COLO829 (cell line): ENCODE results near the gene RANBP1.

Source experiments
- DNase-seq: peaks from one replicate; pipeline ENCODE4 v3.0.0; 2012; ENCODE audit warnings: low spot score

The RANBP1 gene

DNA sequence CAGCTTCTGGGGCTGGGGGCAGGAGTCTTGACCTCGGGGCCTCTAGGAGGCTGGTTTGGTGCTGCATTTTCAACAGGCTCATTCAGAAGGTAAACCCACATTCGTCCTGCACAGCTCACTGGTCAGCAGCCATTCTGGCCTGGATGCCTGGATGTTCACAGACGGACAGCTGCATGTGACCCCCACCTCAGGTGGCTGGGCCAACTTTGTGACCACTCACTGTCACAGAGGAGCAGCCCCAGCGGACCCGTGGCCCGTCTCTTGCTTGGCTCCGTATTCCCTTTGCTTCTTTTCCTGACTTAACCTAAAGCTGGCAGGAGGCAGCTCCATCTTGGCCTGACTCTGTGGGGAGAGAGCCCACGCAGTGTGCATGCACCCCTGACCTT is 27.6 kb upstream of the RANBP1 start:
- DNase-seq = no peak

DNA sequence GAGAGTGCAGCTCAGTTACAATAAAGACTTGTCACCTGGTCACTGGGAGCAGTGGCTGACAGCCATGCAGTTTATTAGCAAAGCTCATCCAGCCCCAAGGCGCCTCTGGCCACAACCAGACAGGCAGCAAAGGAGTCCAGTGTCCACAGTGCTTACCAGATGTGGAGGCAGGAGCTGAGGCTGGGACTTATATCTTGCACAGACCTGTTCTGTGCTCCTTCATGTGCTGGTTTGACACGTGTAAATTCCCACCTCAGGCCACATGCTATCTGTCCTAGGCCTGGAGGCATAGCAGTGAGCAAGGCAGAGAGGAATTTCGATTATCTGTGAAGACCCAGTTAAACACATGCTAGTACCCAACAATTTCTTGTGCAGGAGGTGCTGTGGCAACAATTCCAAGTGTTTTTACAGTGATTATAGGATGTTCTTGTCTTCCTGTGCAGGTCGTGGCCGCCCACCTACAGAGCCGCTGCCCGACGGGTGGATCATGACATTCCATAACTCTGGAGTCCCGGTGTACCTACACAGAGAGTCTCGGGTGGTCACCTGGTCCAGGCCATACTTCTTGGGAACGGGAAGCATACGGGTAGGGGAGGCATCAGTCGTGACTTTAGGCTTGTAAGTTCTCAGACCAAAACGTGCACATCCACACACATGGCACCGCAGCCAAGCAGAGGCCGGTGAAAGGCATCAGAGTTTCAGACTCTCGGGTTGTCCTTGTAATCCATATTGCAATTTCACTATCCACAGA is 26.5 kb upstream of the RANBP1 start:
- DNase-seq = no peak

DNA sequence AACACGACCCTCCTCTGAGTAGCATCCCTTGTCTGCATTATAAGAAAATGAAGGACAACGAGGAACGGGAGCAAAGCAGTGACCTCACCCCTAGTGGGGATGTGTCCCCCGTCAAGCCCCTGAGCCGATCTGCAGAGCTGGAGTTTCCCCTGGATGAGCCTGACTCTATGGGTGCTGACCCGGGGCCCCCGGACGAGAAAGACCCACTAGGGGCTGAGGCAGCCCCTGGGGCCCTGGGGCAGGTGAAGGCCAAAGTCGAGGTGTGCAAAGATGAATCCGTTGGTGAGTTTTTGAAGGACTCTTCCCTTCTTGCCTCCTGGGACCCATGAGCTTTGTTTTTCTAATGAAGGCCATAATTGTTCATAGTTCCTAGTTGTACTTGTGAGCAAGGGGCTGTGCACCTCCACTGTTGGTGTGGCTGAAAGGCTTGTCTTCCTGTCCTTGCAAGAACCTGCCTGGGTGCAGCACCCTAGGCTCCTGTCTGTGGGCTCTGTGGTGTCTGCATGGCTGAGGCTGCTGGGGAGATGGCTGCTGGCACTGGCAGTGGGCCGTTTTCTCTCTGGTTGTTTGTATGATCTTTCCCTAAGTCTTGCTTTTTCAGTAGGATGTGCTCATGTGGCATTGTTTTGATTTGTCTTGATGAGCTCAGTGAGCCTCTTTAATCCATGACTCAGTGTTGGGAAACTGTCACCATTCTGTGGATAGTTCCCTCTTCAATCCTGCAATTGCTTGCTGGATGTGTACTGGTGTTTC is 25.8 kb upstream of the RANBP1 start:
- DNase-seq = no peak

DNA sequence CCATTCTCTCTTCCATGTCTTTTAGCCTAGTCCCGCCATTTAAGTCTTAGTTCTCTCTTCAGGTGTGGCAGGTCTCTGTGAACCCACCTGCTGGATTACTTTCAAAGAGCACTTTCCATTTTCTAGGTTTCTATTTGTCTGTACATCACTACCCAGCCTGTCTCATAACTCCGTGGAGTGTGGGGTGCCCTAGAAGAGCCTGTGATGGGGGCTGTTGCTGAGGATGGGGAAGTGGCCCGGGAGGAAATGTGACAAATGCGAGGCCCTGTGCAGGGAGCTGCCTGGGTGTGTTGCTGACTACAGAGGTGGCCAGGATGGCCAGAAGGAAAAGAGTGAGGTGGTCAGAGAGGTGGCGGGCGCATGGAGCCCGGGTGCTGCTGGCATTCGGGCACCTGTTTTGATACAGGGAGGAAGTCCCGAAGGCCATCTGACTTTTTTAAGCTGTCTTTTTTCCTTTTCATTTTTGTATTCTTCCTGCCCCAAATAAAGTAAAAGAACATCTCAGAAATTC is 25.1 kb upstream of the RANBP1 start:
- no peak for DNase-seq

DNA sequence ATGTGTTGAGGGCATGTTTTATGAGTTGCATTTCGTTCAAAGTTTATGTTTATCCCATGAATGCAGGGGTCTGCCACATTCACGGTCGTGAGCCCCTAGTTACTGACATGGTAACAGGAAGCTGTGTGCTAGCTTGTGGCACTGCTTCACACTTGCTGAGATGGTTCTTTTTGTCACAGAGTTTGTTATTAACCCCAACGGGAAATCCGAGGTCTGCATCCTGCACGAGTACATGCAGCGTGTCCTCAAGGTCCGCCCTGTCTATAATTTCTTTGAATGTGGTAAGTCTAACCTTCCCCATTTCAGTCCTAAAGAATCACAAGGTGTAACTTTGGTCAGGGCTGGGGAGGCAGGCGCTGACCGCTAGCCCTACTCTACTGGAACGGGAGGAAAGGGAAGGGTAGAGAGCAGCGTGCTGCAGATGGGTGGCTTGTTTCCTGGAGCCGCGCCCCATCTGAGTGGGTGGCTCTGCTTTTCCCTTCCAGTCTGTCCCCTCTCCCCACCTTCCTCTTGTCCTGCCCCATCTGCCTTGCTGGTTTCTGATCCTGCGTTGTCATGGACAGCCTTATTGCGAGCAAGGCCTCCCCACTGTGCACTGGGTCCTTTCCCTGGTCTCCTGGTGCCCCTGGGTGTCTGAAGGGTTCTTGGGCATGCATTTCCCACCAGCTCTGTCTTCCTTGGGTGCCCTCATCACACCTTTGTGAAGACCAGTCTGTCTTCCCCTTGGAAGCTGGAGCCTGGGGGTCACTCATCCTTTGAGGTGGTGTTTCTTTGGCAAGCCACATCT is 24.0 kb upstream of the RANBP1 start:
- DNase-seq = no peak

DNA sequence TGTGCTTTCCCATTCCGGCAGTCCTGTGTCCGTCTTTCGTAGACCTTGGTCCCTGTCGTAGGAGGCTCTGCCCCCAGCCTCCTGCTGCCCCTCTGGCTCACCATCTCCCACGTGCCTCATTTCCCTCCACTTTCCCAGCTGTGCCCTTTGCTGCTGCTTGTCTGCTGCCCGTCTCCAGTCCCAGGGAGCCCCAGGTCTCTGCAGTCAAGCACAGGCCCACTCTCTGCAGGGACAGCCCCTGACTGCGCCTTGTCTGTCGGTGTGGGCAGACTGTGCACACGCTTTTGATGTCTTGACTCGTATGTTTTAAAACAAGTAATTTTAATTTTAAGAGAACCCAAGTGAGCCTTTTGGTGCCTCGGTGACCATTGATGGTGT is 23.4 kb upstream of the RANBP1 start:
- DNase-seq = no peak

DNA sequence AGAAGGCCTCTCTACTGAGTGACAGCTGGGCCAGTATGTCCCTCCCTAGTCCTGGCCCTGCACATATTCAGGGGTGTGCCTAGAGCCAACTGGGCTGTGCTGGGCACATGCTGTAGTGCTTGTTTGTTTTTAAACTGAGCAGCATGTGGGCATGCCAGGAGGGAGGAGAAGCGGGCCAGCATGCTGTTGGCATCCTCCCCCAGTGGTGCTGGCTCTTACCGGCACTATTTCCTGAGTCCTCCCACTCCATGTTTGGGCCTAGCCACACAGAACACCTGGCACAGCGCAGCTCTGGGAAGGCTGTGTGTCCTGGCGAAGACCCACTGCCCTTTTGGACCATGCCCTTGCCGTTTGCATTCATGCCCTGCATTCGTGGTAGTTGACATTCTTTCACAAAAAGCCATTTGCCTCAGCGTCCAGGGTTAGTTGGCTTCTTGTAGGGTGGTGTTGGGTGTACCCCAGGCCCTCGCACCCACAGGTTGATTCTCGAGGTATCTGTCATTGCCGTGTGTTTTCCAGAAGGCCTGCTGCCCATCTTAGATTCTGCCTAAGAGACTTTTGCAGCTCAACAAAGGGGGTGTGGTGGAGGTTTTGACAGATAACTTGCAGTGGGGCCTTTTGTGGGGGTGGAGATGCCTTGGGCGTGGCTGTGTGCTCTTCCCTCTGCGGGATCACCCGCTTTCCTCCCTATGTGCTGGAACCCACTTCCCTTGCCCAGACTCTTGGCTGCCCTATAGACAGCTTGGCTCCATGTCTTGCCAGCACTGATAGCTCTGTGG is 22.3 kb upstream of the RANBP1 start:
- DNase-seq = no peak

DNA sequence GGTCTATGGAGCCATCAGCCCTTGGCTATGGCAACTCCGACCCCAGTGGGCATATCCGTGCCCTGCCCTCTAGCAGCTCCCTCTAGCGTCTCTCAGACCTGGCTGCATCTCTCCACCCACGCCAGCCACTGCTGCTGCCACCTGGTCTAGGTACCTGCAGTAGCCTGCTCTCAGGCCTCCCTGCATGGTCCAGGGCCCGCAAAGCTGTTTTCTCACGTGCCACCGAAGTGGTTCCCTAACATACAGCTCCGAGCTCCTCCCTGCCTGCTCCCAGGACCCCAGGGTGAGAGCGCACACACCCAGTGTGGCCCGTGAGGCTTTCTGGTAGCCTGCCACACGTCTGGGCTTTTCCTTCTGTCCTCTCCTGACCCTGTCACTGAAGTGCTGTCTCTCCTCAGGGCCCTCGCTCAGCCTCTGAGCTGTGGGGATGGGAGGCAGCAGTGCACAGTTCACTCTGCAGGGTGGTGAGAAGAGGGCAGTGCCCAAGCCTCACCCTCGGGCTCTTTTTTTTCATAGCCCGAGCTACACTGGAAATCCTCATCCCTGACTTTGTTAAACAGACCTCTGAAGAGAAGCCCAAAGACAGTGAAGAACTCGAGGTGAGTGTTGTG is 21.6 kb upstream of the RANBP1 start:
- DNase-seq = no peak

DNA sequence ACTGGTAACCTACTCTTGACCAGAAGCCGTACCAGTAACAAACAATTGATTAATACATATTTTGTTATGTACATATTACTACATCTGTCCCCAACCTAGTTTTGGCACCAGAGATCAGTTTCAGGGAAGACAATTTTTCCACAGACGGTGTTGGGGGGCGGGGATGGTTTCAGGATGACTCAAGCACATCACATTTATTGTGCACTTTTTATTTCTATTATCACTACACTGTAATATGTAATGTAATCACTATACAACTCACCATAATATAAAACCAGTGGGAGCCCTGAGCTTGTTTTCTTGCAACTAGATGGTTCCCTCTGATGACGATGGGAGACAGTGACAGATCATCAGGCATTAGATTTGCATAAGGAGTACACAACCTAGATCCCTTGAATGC is 20.4 kb upstream of the RANBP1 start:
- no peak for DNase-seq

DNA sequence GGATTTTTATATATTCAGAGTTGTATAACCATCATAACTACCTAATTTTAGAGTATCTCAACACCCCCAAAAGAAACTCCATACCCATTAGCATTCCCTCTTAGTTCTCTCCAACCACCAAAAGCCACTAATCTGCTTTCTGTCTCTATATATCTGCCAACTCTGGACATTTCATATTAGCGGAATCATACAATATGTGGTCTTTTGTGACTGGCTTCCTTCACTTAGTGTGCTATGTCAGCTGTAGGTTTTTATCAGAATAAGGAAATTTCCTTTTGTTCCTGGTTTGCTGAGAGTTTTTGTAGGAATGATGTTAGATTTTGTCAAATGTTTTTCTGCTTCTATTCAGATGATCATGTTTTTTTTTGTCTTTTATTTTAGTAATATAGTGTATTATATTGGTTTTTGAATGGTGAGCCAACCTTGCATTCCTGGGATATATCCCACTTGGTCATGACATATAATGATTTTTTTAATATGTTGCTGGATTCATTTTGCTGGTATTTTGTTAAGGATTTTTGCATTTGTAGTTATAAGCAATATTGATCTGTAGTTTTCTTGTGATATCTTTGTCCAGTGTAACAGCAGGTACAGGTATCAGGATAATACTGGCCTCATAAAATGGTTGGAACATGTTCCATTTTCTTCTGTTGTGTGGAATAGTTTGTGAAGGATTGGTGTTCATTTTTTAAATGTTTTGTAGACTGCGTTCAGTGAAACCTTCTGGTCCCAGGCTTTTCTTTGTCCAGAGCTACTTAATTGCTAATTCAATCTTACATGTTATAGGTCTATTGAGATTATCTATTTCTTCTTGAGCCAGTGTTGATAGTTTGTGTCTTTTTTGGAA is 19.1 kb upstream of the RANBP1 start:
- no peak for DNase-seq

DNA sequence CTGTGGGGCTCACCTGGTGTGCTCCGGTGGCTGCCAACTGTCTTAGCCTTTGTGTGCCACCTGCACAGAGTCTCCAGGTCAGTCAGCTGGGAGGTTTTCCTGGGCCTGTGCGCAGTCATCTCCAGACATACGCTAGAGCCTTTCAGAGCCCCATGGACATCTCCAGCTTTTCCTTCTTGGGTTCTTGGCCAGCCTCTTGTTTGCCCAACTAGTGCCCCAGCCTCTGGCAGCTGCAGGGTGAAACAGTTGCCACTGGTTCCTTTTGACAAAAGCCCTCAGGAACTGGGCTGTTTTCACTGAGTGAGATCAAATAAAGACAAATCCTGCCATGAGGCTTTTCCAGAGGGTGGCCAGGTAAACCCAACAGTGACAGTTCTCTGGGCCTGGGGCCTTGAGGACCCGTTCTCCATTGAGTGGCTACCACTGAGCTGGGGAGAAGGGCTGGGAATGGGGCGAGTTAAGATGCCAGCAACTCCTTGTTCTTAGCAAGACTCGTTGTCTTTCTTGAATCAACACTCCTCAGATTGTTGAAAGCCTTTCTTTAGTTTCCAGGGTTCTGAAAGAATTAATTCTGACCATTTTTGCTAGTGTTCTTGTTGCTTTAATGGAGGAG is 16.7 kb upstream of the RANBP1 start:
- DNase-seq = no peak

DNA sequence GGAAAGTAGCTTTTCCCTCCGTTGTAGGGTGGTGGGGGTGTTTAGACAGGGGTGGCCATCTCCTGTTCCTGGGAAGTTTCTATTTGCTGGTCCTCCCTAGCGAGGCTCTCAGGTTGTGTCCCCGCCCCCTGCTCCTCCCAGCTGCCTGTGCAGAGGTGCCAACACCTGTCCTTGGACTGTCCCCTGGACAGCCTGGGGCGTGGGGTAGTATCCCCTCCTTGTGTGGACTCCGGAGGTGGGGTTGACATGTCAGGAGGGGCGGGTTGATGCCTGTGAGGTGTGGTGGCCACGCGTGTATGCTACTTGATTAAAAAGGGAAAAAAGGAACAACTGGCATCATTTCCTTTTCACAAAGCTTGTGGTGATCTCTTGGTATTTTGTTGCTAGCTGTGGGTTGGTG is 14.3 kb upstream of the RANBP1 start:
- DNase-seq = no peak

DNA sequence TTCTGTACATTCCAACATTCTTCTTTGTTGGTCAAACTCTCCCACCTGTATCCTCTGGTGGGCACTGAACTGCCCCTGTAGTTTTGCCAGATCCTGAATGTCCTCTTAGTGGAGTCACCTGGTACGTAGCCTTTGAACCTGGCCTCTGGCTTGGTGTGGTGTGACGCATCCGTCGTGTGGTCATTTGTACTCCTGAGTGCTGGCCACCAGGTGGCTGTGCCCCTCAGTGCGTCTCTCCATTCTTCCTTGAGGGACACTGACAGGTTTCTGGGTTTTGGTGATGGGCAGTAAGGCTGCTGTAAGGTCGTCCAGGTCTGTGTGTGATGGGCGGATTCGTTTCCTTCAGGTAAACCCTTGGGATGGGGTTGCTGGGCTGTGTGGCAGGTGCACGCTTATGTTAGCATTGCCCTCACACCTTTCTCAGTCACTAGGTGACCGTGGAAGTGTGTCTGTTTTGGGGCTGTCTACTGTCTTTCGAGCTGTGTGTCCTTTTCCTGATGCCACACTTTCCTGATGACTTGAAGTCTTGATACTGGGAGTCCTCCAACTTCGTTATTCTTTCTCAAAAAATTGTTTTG is 13.6 kb upstream of the RANBP1 start:
- no peak for DNase-seq

DNA sequence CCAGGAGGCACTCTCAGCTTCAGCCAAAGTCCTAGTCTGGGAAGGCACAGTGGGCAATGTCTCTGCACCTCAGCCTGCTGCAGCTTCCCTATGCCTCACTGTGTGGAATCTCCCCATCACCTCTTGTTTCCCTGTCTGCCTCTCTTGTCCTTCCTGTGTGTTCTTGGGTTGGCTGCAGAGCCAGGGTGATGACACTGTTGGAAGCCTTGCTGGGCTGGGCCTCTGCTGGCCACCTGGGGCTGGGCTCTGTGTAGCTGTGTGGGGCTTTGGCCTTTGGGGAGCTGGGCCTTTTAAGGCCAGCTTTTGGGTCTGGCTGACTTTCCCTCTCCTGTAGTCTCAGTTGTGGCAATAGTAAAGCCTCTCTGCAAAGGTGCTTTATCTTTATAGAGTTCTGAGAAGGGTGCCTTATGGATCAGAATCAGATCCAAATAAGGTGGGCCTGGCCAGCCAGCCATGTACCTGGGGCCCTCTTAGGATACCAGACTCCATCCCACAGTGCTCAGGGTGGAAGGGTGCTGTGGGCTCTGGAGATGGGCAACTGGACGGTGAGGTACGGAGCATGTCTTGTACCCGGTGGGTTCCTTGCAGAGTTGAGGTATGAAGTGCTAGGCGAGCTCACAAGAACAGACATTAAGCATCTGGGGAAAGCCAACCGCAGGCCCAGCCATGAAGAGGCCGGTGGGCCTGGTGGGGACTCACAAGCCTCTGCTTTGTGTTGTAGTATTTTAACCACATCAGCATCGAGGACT is 10.3 kb upstream of the RANBP1 start:
- no peak for DNase-seq

DNA sequence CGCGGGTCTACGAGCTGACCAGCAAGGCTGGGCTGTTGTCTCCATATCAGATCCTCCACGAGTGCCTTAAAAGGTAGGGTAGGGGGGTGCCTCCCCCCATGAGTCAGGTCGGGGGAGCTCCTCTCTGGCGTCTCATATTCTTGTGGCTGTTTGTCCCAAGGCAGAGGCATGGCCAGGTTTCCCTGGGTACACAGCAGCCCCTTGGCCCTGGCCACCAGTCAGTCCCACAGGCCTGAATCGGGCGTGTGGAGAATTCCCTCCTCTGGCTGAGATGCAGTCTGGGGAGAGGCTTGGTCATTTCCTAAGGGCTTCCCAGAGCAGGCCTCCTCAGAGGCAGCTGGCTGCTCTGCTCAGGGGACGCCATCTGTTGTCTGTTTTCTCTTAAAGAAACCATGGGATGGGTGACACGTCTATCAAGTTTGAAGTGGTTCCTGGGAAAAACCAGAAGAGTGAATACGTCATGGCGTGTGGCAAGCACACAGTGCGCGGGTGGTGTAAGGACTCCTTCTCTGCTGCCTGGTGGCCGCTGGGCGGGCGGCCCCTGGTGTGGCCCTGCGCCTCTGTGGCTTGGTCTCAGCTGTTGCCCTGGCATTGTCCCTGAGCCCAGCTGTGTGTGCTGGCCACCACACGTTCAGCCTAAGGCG is 9.6 kb upstream of the RANBP1 start:
- no peak for DNase-seq

DNA sequence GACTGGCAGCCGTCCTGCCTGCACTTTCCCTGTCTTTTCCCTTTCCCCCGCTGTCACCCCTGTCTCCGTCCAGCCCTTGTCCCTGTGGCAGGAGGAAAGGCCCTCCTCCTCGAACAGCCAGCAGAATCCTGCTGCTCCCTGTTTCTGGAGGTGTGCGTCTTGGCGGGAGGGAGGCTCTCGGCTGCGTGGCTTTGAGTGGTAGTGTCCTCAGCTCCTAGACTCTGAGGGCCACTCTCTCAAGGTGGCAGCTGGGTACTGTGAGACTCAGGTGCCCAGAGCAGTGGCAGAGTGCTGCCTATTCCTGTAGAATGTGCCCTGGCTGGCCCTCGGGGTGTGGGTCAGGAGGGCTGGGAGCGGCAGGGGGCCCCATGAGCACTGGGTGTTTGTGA is 9.1 kb upstream of the RANBP1 start:
- DNase-seq = no peak

DNA sequence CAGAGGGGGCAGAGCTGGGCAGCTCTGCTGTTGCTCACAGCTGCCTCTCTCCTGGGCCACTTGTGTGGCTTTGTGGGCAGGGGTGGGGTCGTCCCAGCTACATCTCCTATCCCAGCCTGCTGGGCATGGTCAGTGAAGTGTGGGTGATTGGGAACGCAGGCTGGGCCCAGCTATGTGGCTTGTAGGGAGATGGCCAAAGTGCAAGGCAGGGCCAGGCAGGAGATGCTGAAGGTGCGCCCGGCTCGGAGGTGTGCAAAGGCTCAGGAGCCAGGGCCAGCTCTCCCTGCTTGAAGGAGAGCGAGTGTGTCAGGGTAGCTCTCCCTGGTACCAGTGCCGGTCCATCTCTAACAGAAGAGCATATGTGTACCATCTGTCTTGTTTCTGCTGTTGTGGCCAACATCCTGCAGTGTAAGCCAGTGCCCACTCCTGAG is 8.4 kb upstream of the RANBP1 start:
- DNase-seq = no peak

DNA sequence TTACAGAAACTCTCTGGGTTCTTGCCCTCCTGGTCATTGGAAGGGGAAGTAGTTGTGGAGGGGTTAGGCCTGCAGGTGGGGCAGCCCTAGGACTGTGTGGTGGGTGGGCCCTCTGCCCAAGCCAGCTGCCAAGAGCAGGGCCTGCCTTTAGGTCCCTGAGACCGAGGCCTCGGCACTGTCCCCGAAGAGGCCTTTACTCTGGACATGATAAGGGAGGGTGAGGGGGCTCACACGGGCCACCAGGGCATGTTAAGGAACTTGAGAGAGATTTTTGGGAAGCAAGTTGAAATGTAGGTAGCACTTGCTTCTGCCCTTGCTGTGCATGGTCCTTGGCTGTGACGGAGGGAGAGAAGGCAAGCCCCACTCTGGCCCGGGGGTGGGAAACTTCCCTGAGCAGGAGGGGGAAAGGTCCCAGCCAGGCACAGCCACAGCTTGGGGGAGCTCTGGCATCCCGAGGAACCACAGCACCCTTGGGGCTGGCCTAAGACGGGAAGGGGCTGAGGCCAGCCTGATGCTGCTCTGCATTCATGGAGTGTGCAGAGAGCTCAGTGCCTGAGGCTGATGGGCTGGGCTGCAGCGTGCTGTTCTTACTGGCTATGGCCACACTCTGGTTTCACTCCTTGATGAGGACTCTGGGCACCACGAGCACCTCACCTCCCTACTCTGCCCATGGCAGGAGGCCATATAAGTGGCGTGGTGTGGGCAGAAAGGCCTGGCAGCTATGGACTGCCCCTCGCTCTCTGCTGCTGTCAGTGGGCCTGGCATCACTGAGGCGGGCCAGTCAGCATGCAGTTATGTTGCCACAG is 7.8 kb upstream of the RANBP1 start:
- DNase-seq = no peak
